HG02970 (cell line): ENCODE measurements around the gene PRL.

ENCODE experiments used
- ATAC-seq: cut with Tn5 transposase; IDR thresholded peaks from one replicate; pipeline ENCODE4 v1.9.1; 2021; ENCODE audit warnings: mild to moderate bottlenecking, moderate library complexity, moderate number of reproducible peaks; ENCODE audit not compliant: unreplicated experiment, low FRiP score

PRL gene

DNA sequence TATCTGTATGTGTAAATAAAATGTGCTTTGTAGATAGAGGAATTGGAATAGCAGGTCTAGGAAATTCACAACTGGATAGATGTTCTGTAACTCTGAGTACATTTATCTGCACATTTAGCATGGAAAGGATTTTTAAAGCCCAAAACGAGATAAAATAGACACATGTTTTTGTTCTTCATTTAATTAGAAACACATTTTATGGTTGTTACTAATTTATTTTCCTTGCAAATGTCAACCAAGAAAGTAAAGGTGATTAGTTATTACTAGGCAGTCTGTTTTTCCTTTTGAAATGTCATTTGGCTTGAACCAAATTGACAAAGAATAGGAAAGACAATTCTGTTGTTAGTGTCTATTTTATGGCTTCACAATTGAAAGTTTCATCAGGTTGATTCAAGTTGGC is 769 bp downstream of the PRL start:
- no peak for ATAC-seq

GRCh38 chr6:22295145-22295544 is 1.7 kb downstream of the PRL start:
- no peak for ATAC-seq

GRCh38 chr6:22294301-22294700 is 2.5 kb downstream of the PRL start:
- no peak for ATAC-seq

DNA sequence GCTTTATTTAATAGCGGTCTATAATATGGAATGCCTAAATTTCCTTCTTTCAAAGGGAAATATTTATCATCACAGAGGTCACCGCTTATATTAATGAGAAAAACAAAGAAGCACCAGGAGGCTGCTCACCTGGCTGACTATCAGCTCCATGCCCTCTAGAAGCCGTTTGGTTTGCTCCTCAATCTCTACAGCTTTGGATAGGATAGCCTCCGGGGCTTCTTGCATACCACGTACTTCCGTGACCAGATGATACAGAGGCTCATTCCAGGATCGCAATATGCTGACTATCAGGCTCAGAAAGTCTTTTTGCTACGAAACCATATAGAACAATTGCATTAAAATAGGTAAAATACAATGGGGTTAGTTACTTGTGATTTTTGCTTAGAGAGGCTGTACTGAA is 6.8 kb downstream of the PRL start:
- no peak for ATAC-seq

DNA sequence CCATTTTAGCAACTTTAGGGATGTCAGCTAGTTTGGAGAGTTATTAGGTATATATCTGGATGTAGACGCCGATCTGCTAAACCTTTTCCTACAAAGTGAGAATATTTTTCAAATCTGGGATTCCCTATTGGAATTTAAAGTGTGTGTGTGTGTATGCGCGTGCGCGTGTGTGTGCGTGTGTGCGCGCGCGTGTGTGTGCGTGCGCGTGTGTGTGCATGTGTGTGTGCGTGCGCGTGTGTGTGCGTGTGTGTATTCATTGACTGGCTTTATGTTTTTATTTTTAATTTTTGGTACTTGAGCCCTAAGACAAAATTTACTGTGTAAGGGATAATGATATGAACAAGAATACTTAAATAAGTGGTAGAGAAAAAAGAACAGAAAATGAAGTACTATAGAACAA is 8.1 kb downstream of the PRL start:
- no peak for ATAC-seq

GRCh38 chr6:22284666-22285065 is 12.2 kb downstream of the PRL start:
- no peak for ATAC-seq

DNA sequence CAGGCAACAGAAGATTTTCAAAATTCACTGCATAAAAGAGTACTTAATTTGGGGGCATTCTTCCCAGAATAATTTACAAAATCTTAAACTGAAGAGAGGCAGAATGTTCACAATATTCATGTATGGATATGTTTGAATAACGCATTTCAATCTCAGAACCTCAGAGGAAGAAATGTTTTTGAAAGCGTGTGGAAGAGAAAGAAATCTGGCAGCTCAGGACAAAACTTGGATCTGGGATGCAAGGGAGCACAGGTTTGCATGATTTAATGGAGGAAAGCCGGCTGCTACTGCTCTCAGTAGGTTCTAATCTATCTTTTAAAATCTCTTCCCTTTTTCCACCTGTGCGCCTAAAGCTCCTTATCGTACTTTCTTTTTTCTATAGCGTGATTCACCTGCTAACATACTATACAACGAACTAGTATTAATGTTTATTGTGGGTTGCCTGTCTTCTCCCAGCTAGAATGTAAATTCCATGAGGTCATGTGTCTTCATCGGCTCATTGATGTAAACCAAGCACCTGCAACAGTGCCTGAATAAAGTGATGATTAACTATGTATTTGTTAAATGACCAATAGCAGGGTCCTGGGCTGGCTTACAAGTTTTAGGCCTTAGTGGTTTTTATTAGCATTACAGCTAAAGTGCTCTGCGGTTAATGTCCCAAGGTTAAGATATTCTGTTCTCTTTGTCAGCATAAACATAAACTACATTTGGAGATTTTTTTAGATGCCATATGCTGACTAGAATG is 15.3 kb downstream of the PRL start:
- ATAC-seq = no peak

DNA sequence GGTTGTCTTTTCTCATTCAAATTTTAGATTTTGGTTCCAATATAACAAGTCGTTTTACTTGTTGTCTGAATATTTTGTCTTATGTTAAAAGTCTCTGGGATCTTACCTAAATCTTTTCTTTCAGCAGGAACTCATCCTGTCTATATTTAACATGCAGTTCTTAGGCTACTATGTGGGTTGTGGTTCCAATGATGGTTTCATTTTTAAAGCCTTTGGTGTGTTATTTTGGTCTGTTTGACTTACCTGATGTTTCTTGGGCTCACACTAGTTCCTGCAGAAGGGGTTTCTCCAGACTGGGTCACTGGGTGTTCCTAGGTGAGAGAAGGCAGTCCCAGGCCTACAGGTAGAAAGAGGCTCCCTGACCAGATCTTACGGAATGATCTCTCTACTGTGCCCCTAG is 17.4 kb downstream of the PRL start:
- no peak for ATAC-seq

GRCh38 chr6:22271081-22271480 is 25.8 kb downstream of the PRL start:
- ATAC-seq = no peak

DNA sequence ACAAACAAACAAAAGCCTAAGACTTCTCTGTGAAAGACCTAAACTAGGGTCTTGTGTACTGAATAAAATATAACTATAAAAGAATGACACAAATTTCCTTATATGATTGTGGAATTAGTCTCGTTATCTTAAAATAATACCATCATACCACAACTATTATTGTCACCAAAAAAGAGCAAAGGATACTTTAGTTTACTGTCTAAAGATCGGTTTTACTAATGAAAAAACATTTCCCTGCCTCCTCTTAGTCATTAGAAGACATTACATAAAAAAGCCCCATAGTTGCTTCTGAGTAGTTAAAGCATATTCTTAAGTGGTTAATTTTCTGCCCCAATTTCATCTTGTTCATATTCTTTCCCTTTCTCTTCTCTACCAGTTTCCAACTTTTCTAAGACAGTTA is 33.1 kb downstream of the PRL start:
- no peak for ATAC-seq

DNA sequence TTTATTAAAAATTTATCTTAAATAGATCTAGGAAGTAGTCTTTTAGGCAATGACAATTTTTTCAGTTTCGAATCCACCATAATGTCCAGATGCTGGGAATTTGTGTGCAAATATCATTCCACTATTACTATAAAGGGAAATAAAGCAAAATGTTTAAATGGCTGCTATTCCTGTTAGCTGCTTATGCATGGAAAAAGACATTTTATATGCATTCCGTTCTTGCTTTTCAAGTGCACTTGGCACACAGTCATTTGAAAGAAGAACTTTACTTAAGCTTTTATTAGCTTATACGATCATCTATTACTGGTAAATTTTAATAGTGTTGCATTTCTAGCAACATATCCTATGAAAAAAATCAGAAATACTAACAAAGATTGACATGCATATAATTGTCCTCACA is 42.0 kb downstream of the PRL start:
- no peak for ATAC-seq

DNA sequence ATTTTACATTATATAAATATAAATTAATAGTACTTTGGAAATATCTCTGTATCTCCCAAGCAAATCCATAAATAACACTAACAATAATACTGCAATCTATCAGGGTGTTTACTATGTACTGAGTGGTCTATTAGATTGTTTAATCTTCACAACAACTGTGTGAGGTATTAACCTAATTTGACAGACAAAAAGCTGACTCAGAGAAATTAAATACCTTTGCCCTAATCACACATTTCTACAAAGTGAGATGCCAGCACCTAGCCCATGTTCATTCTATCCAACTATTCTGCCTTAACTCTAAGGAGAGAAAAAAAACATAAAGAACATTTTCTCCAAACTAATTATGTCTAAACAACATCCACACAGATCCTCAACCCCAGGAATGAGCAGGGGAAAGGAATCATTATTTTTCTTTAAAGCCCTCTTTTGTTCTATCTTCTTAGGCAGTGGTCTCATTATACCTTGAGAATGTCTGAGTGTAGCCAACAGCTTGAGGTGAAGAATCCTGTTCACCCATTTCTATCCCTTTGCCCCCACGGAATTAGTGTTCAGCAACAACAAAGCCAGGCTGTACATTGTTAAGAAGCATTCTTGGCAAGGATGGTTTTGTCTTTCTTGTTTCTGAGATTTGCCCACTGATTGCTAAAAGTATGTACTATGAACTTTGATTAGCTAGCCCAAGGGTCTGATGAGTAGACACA is 42.7 kb downstream of the PRL start:
- no peak for ATAC-seq

DNA sequence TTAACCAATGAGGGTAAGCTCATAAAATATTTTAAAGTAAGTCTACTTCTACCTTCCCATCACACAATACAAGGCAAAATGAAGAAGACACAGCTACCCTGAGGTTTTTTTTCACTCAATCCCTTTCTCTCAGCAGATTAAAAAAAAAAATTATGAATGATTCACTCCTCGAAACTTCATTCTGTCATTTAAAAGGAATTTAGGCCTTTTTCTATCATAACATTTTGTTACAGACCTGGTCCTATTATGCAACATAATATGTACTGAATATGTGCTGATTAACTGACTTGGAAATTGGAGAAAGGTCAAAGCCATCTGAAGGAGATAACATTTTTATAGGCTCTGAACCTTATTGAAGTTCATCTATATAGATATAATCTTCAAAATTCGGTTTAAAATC is 45.5 kb downstream of the PRL start:
- no peak for ATAC-seq

GRCh38 chr6:22250486-22250885 is 46.4 kb downstream of the PRL start:
- ATAC-seq = no peak

- ATAC-seq = no peak
Measured at GRCh38 chr6:22249711-22250350, 47.0 kb downstream of the PRL start.

DNA sequence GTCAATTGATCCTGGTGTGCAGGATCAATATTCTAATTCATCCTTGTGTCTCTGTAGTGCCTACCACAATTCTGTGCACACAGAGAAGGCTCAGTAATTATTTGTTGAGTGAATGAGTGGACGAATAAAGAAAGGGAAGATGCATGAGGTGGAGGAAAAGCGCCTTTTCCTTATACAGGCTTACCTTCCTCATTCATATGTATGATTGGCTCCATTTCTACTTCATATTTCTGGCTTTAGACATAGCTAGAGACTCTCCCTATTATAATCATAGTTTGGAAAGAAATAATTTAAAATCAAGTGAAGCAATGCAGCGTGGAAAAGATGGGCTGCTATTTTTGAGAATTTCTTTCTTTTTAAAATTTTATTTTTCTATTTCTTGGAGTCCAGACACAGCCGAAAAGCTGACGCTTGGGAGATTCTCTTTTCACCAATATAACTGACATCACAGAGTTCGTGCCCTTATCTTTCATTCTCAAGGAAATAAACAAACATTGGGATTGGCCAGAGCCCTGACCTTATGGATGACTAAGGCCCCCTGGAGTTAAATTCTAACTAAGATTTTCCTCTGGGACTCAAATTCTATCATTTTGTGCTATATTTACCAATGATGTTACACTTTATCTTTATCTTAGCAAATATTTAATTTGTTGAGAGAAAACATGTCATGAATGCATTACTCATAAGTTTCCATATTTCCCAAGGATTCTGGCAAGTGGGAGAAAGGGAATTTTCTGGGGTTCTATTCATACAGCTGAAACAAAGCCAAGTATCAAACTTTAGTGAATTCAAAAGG is 48.1 kb downstream of the PRL start:
- no peak for ATAC-seq

- no peak for ATAC-seq
Measured at GRCh38 chr6:22247916-22248482, 48.8 kb downstream of the PRL start.

DNA sequence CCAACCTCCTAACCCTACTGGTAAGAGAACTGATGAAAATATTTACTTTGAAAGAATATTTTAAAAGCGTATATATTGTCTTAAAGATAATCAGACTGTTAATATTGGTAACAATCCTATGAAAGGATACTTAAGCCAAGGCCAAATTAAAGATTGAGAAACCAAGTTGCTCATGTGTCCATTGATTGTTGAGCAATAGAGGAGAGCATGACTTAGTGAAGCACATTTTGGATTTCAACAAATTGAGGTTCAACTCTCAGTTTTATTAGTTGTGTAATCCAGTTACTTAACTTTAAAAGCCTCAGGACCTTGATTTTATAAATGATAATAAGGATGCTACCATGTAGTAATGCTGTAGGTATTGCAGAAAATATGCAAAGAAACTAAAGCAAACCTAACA is 56.8 kb downstream of the PRL start:
- no peak for ATAC-seq

DNA sequence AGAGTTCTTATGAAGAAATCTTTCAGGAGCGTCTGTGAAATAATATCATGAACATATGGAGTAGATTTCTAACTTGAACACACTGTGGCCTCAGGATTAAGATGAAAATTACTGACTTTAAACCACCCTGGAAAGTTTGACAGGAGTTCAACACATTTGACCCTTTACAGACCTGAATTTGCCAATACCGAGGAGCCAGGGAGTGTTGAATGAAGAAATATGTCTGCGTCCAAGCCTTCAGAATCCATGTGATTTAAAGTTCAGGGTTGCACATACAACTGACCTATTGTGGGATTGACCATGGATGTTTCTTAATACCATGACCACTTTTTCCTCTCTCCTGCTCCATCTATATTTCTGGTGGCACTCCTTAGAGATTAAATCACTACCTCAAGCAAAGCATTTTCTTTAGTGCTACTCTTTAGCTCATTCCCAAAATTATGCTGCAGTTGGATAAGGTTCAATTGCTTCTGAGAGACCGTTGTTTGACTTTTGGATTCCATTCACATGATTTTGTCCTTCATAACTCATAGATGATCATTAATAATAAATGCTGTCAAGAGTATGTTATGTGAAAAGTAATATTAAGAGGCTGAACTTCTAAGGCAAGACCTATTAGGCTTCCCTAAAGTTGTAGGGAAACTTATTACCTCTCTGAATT is 57.4 kb downstream of the PRL start:
- ATAC-seq = no peak

GRCh38 chr6:22238861-22239260 is 58.0 kb downstream of the PRL start:
- no peak for ATAC-seq
